SK-N-SH (cell line): ENCODE data around the gene TMPRSS11A. TPM values are rescaled to one million over a fixed set of nuclear protein-coding genes. Genes with fewer than 3 reads are reported as not detected.

Experiments
- CTCF ChIA-PET: fragments of 300-600, 350-600 bp; formaldehyde crosslinking; extraction: SDS; loops from one replicate; lab custom pipeline; 2021; lab: Yijun Ruan, JAX
- POLR2A ChIA-PET: fragments of 350-600 bp; sonication (Branson Sonifier 250); formaldehyde crosslinking; extraction: SDS; loops from one replicate; lab custom pipeline; 2020; ENCODE audit warnings: antibody characterized with exemption, inconsistent platforms; lab: Yijun Ruan, JAX
- DNase-seq: peaks from one replicate; pipeline ENCODE4 v3.0.0; 2012
- H2AFZ ChIP-seq: fragments of 200-600 bp; sonication (generic); 2 replicates; pipeline ENCODE4 v1.8.1; 2016; ENCODE audit warnings: antibody characterized with exemption, mild to moderate bottlenecking, low read depth
- H3F3A ChIP-seq: fragments of 200-600 bp; sonication (generic); replicated peaks from 2 replicates; pipeline ENCODE3; 2016; ENCODE audit warnings: antibody characterized with exemption, mild to moderate bottlenecking; ENCODE audit not compliant: insufficient read depth
- H3K27ac ChIP-seq, 2 experiments: fragments of 200-500 bp in 1 of 2; fragments of 200-600 bp in 1 of 2; sonication (Bioruptor generic) in 1 of 2; sonication (generic), shearing (Covaris generic) in 1 of 2; 2 replicates each; pipeline versions ENCODE4 v1.5.1 to v1.6.1; 2014 to 2016; ENCODE audit warnings: low read depth in 2 of 2, inconsistent platforms in 1 of 2, low read length in 1 of 2, mild to moderate bottlenecking in 1 of 2, mixed read lengths in 1 of 2
- H3K27me3 ChIP-seq: fragments of 200-600 bp; sonication (generic), shearing (Covaris generic); 2 replicates; pipeline ENCODE4 v1.6.1; 2016; ENCODE audit warnings: mixed run types; ENCODE audit not compliant: insufficient read depth
- H3K36me3 ChIP-seq, 2 experiments: fragments of 200-500 bp in 1 of 2; fragments of 200-600 bp in 1 of 2; sonication (Bioruptor generic) in 1 of 2; sonication (generic) in 1 of 2; replicated peaks in 1 of 2; 2 replicates each; pipeline versions ENCODE3 to v1.5.1; 2014 to 2016; ENCODE audit warnings: low read length in 1 of 2, mild to moderate bottlenecking in 1 of 2; ENCODE audit not compliant: insufficient read depth in 2 of 2, control insufficient read depth in 1 of 2
- H3K4me1 ChIP-seq, 2 experiments: fragments of 200-500 bp in 1 of 2; fragments of 200-600 bp in 1 of 2; sonication (Bioruptor generic) in 1 of 2; sonication (generic), shearing (Covaris generic) in 1 of 2; 2 replicates each; pipeline versions ENCODE4 v1.5.1 to v1.6.1; 2014 to 2016; ENCODE audit warnings: low read depth in 1 of 2, low read length in 1 of 2, mixed run types in 1 of 2; ENCODE audit not compliant: insufficient read depth in 2 of 2, control insufficient read depth in 1 of 2
- H3K4me2 ChIP-seq: fragments of 200-600 bp; sonication (generic), shearing (Covaris generic); 2 replicates; pipeline ENCODE4 v1.6.1; 2017; ENCODE audit warnings: mixed run types
- H3K4me3 ChIP-seq, 2 experiments: fragments of 200-500 bp in 1 of 2; fragments of 200-600 bp in 1 of 2; sonication (Bioruptor generic) in 1 of 2; sonication (generic), shearing (Covaris generic) in 1 of 2; 2 replicates each; pipeline versions ENCODE4 v1.5.1 to v1.8.1; 2014 to 2016; ENCODE audit warnings: low read depth in 2 of 2, inconsistent platforms in 1 of 2, low read length in 1 of 2, mild to moderate bottlenecking in 1 of 2, mixed read lengths in 1 of 2, moderate library complexity in 1 of 2
- H3K79me2 ChIP-seq: fragments of 200-600 bp; sonication (generic); 2 replicates; pipeline ENCODE4 v1.8.1; 2017; ENCODE audit warnings: mild to moderate bottlenecking; ENCODE audit not compliant: insufficient read depth
- H3K9ac ChIP-seq: fragments of 200-600 bp; sonication (generic); 2 replicates; pipeline ENCODE4 v1.6.1; 2017; ENCODE audit warnings: mixed run types
- H3K9me2 ChIP-seq: fragments of 200-600 bp; sonication (generic); 2 replicates; pipeline ENCODE4 v1.6.1; 2017; ENCODE audit warnings: mixed run types
- H3K9me3 ChIP-seq: fragments of 200-600 bp; sonication (generic); 2 replicates; pipeline ENCODE4 v1.6.1; 2017; ENCODE audit warnings: mixed run types, mild to moderate bottlenecking, moderate library complexity
- H4K20me1 ChIP-seq: fragments of 200-600 bp; sonication (generic); 2 replicates; pipeline ENCODE4 v1.6.1; 2017; ENCODE audit warnings: mild to moderate bottlenecking, mixed run types; ENCODE audit not compliant: insufficient read depth
- CHD2 ChIP-seq: fragments of 150-350 bp; IDR thresholded peaks from 2 replicates; pipeline ENCODE4 v1.6.1; 2018; ENCODE audit warnings: low read length; ENCODE audit not compliant: partially characterized antibody
- CTCF ChIP-seq: fragments of 200-600 bp; sonication (generic); IDR thresholded peaks from 2 replicates; pipeline ENCODE4 v1.6.1; 2017; ENCODE audit warnings: antibody characterized with exemption, mild to moderate bottlenecking, moderate library complexity
- EP300 ChIP-seq, 2 experiments: IDR thresholded peaks; 2 replicates each; pipeline versions ENCODE4 v1.4.0 to v1.6.1; 2012; ENCODE audit warnings: borderline replicate concordance in 1 of 2, low read depth in 1 of 2, low read length in 1 of 2
- FOSL2 ChIP-seq: IDR thresholded peaks from 2 replicates; pipeline ENCODE4 v1.4.0; 2012; ENCODE audit warnings: low read depth, mild to moderate bottlenecking, moderate library complexity, borderline replicate concordance
- GABPA ChIP-seq: IDR thresholded peaks from 2 replicates; pipeline ENCODE4 v1.4.0; 2012; ENCODE audit warnings: low read depth, mild to moderate bottlenecking
- GATA2 ChIP-seq: sonication (generic); formaldehyde crosslinking; IDR thresholded peaks from 2 replicates; pipeline ENCODE4 v1.5.0; 2020; ENCODE audit warnings: mild to moderate bottlenecking, missing genetic modification reagents
- MEF2A ChIP-seq: IDR thresholded peaks from 2 replicates; pipeline ENCODE4 v1.4.0; 2012; ENCODE audit warnings: low read depth, borderline replicate concordance
- NFIC ChIP-seq: IDR thresholded peaks from 2 replicates; pipeline ENCODE4 v1.4.0; 2012; ENCODE audit warnings: borderline replicate concordance
- POLR2AphosphoS5 ChIP-seq: IDR thresholded peaks from 2 replicates; pipeline ENCODE4 v1.6.1; 2012; ENCODE audit warnings: low read depth, low read length
- RCOR1 ChIP-seq: fragments of 150-350 bp; IDR thresholded peaks from 2 replicates; pipeline ENCODE4 v1.6.1; 2017; ENCODE audit warnings: antibody characterized with exemption, low read length
- REST ChIP-seq: IDR thresholded peaks from 2 replicates; pipeline ENCODE4 v1.6.1; 2012; ENCODE audit warnings: mild to moderate bottlenecking, low read depth, low read length, moderate library complexity
- RFX5 ChIP-seq: IDR thresholded peaks from 2 replicates; pipeline ENCODE4 v1.6.1; 2012; ENCODE audit warnings: mild to moderate bottlenecking, improper control_type of control experiment, low read length
- RXRA ChIP-seq: IDR thresholded peaks from 2 replicates; pipeline ENCODE4 v1.4.0; 2012; ENCODE audit warnings: low read depth, mild to moderate bottlenecking, borderline replicate concordance
- SMC3 ChIP-seq: IDR thresholded peaks from 2 replicates; pipeline ENCODE4 v1.6.1; 2012; ENCODE audit warnings: low read depth, low read length, improper control_type of control experiment
- USF1 ChIP-seq: IDR thresholded peaks from 2 replicates; pipeline ENCODE4 v1.4.0; 2012; ENCODE audit warnings: low read depth, borderline replicate concordance
- WGBS: methylation state at CpG from one replicate; pipeline ENCODE4 v1.1.6; 2017; ENCODE audit warnings: low lambda C conversion rate; 5-methylcytosine and 5-hydroxymethylcytosine counted together
- polyA plus RNA-seq, 3 experiments: library from polyadenylated mRNA; depleted of rRNA; stranded (reverse); fragments of >200 nt; gene quantifications; 2 replicates each; pipeline ENCODE4 v1.2.3, GENCODE V29; 2012
- TF ChIP-seq, protein P1 (sequence below): fragments of 150-350 bp; IDR thresholded peaks from 2 replicates; pipeline ENCODE4 v1.6.1; 2016; ENCODE audit warnings: mild to moderate bottlenecking, low read depth, low read length

Gene TMPRSS11A
- polyA plus RNA-seq, 1 of the 3 experiments (the other 2 are of a cell fraction), result not detected

DNA sequence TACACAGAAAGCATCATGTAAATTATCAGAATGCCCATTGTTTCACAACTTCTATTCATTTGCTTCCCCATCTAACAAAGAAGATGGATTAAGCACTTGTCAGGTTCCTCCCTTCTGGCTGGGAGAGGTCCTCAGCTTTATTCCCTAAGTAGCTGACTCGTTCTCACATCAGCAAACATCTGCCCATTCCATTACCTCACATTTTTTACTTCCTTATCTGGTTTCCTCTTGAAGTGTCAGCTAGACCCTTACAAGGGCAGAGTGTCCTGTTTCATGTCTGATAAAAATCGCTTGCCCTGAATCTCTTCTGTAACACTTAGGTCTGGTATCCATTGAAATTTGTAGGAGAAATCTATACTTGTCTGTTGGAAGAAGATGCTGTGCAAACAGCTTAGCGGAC, 34.7 kb downstream of the TMPRSS11A start:
- no peak overlapping the region for H3K27ac ChIP-seq
- POLR2A ChIA-PET, result no interaction called here
- WGBS, result 30% methylated on average over 3 of the region's 3 CpGs

DNA sequence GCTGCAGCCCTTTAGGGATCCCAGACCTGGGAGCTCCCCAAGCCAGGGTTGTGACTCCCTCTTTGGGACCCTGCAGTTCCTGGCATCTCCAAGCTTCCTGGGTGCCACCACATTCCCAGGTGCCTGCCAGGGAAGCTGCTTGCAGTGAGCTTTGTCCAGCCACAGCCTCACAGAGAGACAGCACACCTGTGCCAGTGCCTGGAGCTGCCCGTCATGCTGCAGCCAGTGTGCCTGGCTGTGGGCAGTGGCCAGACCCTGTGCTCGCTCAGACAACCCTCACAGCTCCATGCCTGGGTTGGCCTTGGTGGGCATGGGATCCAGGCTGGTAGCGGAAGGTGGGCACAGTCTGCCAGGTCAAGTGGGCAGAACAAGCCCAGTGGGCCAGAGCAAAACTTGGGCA, 36.0 kb downstream of the TMPRSS11A start:
- POLR2A ChIA-PET, result no interaction called here
- Histone ChIP-seq H3K36me3 (no peaks in the 10 kb centered on the region), H3K4me3 (no peak overlapping the region), H3K4me2 (no peak overlapping the region), H3K9me3 (no peaks in the 10 kb centered on the region), H3F3A (no peaks in the 10 kb centered on the region), H3K27ac (no peak overlapping the region), H3K9ac (no peak overlapping the region), H3K27me3 (no peaks in the 10 kb centered on the region), H3K4me1 (peaks cover 0 to 5% of the 10 kb centered on the region in 2 experiments; a peak in 1 of 4 replicates), H4K20me1 (no peaks in the 10 kb centered on the region), H3K9me2 (no peaks in the 10 kb centered on the region), H3K79me2 (no peaks in the 10 kb centered on the region), H2AFZ (no peak overlapping the region)
- no peak for TF ChIP-seq FOSL2
- no peak for TF ChIP-seq GATA2
- no peak for TF ChIP-seq GABPA
- no peak for TF ChIP-seq POLR2AphosphoS5
- TF ChIP-seq EP300 (IDR thresholded peaks at IDR 0.05; ENCODE audit: borderline replicate concordance in 1 of 2, low read depth in 1 of 2, low read length in 1 of 2), result no peak
- TF ChIP-seq REST, result no peak
- DNase-seq, result no peak
- 83% methylated on average over 2 of the region's 3 CpGs for WGBS
- CTCF ChIA-PET, result interaction anchor here (1.7 kb wide), 1 partner anchor 17 kb away, joined by 7 read pairs; no protein-coding TSS in a partner anchor

More for the DNA sequence above, 34.7 kb downstream of the TMPRSS11A start:
- no peaks in the 10 kb centered on the region for H3K4me1 ChIP-seq
- DNase-seq, result no peak
- CTCF ChIA-PET, result interaction anchor here (1.8 kb wide), 1 partner anchor 18 kb away, joined by 11 read pairs; no protein-coding TSS in a partner anchor
- H3K79me2 ChIP-seq, result no peaks in the 10 kb centered on the region
- H3K9me2 ChIP-seq, result no peaks in the 10 kb centered on the region
- no peak overlapping the region for H3K9ac ChIP-seq
- no peaks in the 10 kb centered on the region for H3K27me3 ChIP-seq
- H3K9me3 ChIP-seq, result no peaks in the 10 kb centered on the region
- H3K4me3 ChIP-seq, result no peak overlapping the region
- H3K36me3 ChIP-seq, result no peaks in the 10 kb centered on the region
- H2AFZ ChIP-seq, result no peak overlapping the region; the same call in 1 of the 2 replicates
- no peaks in the 10 kb centered on the region for H4K20me1 ChIP-seq
- no peak for TF ChIP-seq USF1
- no peak for TF ChIP-seq NFIC
- TF ChIP-seq RCOR1, result no peak
- no peak for TF ChIP-seq CTCF
- TF ChIP-seq CHD2, result no peak
- no peak for TF ChIP-seq FOSL2
- TF ChIP-seq MEF2A, result no peak
- TF ChIP-seq SMC3, result no peak
- TF ChIP-seq, protein P1, sequence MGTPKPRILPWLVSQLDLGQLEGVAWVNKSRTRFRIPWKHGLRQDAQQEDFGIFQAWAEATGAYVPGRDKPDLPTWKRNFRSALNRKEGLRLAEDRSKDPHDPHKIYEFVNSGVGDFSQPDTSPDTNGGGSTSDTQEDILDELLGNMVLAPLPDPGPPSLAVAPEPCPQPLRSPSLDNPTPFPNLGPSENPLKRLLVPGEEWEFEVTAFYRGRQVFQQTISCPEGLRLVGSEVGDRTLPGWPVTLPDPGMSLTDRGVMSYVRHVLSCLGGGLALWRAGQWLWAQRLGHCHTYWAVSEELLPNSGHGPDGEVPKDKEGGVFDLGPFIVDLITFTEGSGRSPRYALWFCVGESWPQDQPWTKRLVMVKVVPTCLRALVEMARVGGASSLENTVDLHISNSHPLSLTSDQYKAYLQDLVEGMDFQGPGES, result no peak
- TF ChIP-seq RXRA, result no peak
- TF ChIP-seq RFX5, result no peak
- H3K4me2 ChIP-seq, result no peak overlapping the region
- no peaks in the 10 kb centered on the region for H3F3A ChIP-seq
